IMR-90 (cell line): ENCODE data around the gene FAM209B. TPM values are rescaled to one million over a fixed set of nuclear protein-coding genes. Genes with fewer than 3 reads are reported as not detected.

ENCODE experiments used
- ATAC-seq: fragments of 200-7000 bp; cut with Tn5 transposase; 2 replicates; pipeline ENCODE4 v1.9.1; 2020; ENCODE audit warnings: low read depth, mild to moderate bottlenecking, moderate library complexity
- BruUV-seq: library from RNA; stranded (reverse); fragments of 400-500 nt; replicated peaks from 2 replicates; lab custom pipeline; 2021; lab: Mats Ljungman, UMichigan
- CTCF ChIA-PET: fragments of 300-600 bp; formaldehyde crosslinking; extraction: SDS; loops from one replicate; lab custom pipeline; 2021; ENCODE audit warnings: antibody characterized with exemption; lab: Yijun Ruan, JAX
- POLR2A ChIA-PET: fragments of 300-600 bp; sonication (Branson Sonifier 250); formaldehyde crosslinking; loops from one replicate; lab custom pipeline; 2022; ENCODE audit warnings: antibody characterized with exemption; ENCODE audit not compliant: unreplicated experiment; lab: Charles Lee
- DNase-seq: peaks from one replicate; pipeline ENCODE4 v3.0.0; 2013
- H2AFZ ChIP-seq: replicated peaks from 2 replicates; pipeline ENCODE3; 2013; ENCODE audit warnings: low read length, mild to moderate bottlenecking; ENCODE audit not compliant: poor library complexity
- H2AK5ac ChIP-seq: 2 replicates; pipeline ENCODE4 v1.6.1; 2013; ENCODE audit warnings: low read depth, low read length, inconsistent platforms
- H2AK9ac ChIP-seq: replicated peaks from 2 replicates; pipeline ENCODE3; 2013; ENCODE audit warnings: mild to moderate bottlenecking, low read depth, low read length, moderate library complexity; ENCODE audit not compliant: poor library complexity
- H2BK120ac ChIP-seq: 2 replicates; pipeline ENCODE4 v1.6.1; 2013; ENCODE audit warnings: low read depth, low read length, inconsistent platforms
- H2BK15ac ChIP-seq: 3 replicates; pipeline ENCODE4 v1.6.1; 2013; ENCODE audit warnings: low read depth, low read length, inconsistent platforms
- H2BK20ac ChIP-seq: 2 replicates; pipeline ENCODE4 v1.6.1; 2013; ENCODE audit warnings: low read depth, mild to moderate bottlenecking, inconsistent platforms, low read length, moderate library complexity
- H2BK5ac ChIP-seq: 2 replicates; pipeline ENCODE4 v1.6.1; 2013; ENCODE audit warnings: mild to moderate bottlenecking, low read depth, low read length, inconsistent platforms; ENCODE audit not compliant: poor library complexity, severe bottlenecking
- H3K14ac ChIP-seq: replicated peaks from 2 replicates; pipeline ENCODE4 v1.6.1; 2013; ENCODE audit warnings: low read depth, low read length, inconsistent platforms
- H3K18ac ChIP-seq: 2 replicates; pipeline ENCODE4 v1.6.1; 2013; ENCODE audit warnings: low read depth, low read length, control low read depth
- H3K23ac ChIP-seq: 2 replicates; pipeline ENCODE4 v1.6.1; 2013; ENCODE audit warnings: low read depth, low read length, inconsistent platforms
- H3K27ac ChIP-seq: 2 replicates; pipeline ENCODE4 v1.5.1; 2013; ENCODE audit warnings: mild to moderate bottlenecking, control low read depth, low read length; ENCODE audit not compliant: insufficient read depth
- H3K27me3 ChIP-seq: 2 replicates; pipeline ENCODE4 v1.6.1; 2013; ENCODE audit warnings: low read length; ENCODE audit not compliant: control insufficient read depth, insufficient read depth
- H3K36me3 ChIP-seq: 2 replicates; pipeline ENCODE4 v1.6.1; 2013; ENCODE audit warnings: low read length, mixed read lengths; ENCODE audit not compliant: control insufficient read depth, insufficient read depth
- H3K4ac ChIP-seq: 2 replicates; pipeline ENCODE4 v1.6.1; 2013; ENCODE audit warnings: low read depth, low read length, inconsistent platforms
- H3K4me1 ChIP-seq: 2 replicates; pipeline ENCODE4 v1.6.1; 2013; ENCODE audit warnings: low read length, mixed read lengths; ENCODE audit not compliant: control insufficient read depth, insufficient read depth
- H3K4me2 ChIP-seq: 2 replicates; pipeline ENCODE4 v1.6.1; 2013; ENCODE audit warnings: low read depth, mild to moderate bottlenecking, control low read depth, low read length, moderate library complexity
- H3K4me3 ChIP-seq: 2 replicates; pipeline ENCODE4 v1.5.1; 2013; ENCODE audit warnings: low read depth, mild to moderate bottlenecking, control low read depth, low read length, moderate library complexity; ENCODE audit not compliant: insufficient read depth
- H3K56ac ChIP-seq: 2 replicates; pipeline ENCODE4 v1.6.1; 2013; ENCODE audit warnings: low read length, inconsistent platforms; ENCODE audit not compliant: insufficient read depth; ENCODE audit errors: extremely low read depth
- H3K79me1 ChIP-seq, 2 experiments: 2 replicates each; pipeline ENCODE4 v1.6.1; 2013; ENCODE audit warnings: low read length in 2 of 2, inconsistent platforms in 1 of 2, low read depth in 1 of 2
- H3K9ac ChIP-seq: 2 replicates; pipeline ENCODE4 v1.6.1; 2013; ENCODE audit warnings: low read depth, low read length, control low read depth
- H3K9me1 ChIP-seq: 2 replicates; pipeline ENCODE4 v1.6.1; 2013; ENCODE audit warnings: low read length, inconsistent platforms; ENCODE audit not compliant: insufficient read depth
- H3K9me3 ChIP-seq: 2 replicates; pipeline ENCODE4 v1.6.1; 2013; ENCODE audit warnings: low read length; ENCODE audit not compliant: control insufficient read depth, insufficient read depth
- H4K20me1 ChIP-seq: 2 replicates; pipeline ENCODE4 v1.6.1; 2013; ENCODE audit warnings: low read length, inconsistent platforms; ENCODE audit not compliant: insufficient read depth
- H4K5ac ChIP-seq: 2 replicates; pipeline ENCODE4 v1.6.1; 2013; ENCODE audit warnings: mild to moderate bottlenecking, low read depth, low read length, control low read depth
- H4K8ac ChIP-seq, 2 experiments: 2 replicates each; pipeline ENCODE4 v1.6.1; 2013; ENCODE audit warnings: low read depth in 2 of 2, low read length in 2 of 2, control low read depth in 1 of 2, inconsistent platforms in 1 of 2
- H4K91ac ChIP-seq: 2 replicates; pipeline ENCODE4 v1.6.1; 2013; ENCODE audit warnings: low read depth, low read length, inconsistent platforms; ENCODE audit not compliant: insufficient read depth
- BHLHE40 ChIP-seq: fragments of 150-350 bp; IDR thresholded peaks from 2 replicates; pipeline ENCODE4 v1.6.1; 2016; ENCODE audit warnings: mild to moderate bottlenecking, low read depth, low read length
- CEBPB ChIP-seq: IDR thresholded peaks from 2 replicates; pipeline ENCODE4 v1.6.1; 2012; ENCODE audit warnings: low read depth, low read length, improper control_type of control experiment
- CHD1 ChIP-seq: IDR thresholded peaks from 2 replicates; pipeline ENCODE4 v1.6.1; 2012; ENCODE audit warnings: low read depth, low read length, improper control_type of control experiment
- CTCF ChIP-seq: conservative IDR thresholded peaks from 2 replicates; pipeline ENCODE4 v1.5.1; 2012; ENCODE audit warnings: mild to moderate bottlenecking, low read depth, low read length, improper control_type of control experiment
- ELK1 ChIP-seq: fragments of 150-350 bp; IDR thresholded peaks from 2 replicates; pipeline ENCODE4 v1.6.1; 2016; ENCODE audit warnings: low read depth, mild to moderate bottlenecking, low read length, moderate library complexity, borderline replicate concordance
- FOS ChIP-seq: fragments of 150-350 bp; IDR thresholded peaks from 2 replicates; pipeline ENCODE4 v1.6.1; 2016; ENCODE audit warnings: low read depth, low read length
- MAFK ChIP-seq: IDR thresholded peaks from 2 replicates; pipeline ENCODE4 v1.6.1; 2012; ENCODE audit warnings: low read depth, low read length, improper control_type of control experiment
- MAZ ChIP-seq: IDR thresholded peaks from 2 replicates; pipeline ENCODE4 v1.6.1; 2012; ENCODE audit warnings: low read depth, mild to moderate bottlenecking, low read length, improper control_type of control experiment, moderate library complexity, borderline replicate concordance
- NFE2L2 ChIP-seq: fragments of 150-350 bp; IDR thresholded peaks from 2 replicates; pipeline ENCODE4 v1.6.1; 2016; ENCODE audit warnings: low read depth, mild to moderate bottlenecking, low read length
- POLR2A ChIP-seq: IDR thresholded peaks from 2 replicates; pipeline ENCODE4 v1.6.1; 2012; ENCODE audit warnings: mild to moderate bottlenecking, low read depth, low read length
- RAD21 ChIP-seq: IDR thresholded peaks from 2 replicates; pipeline ENCODE4 v1.6.1; 2012; ENCODE audit warnings: low read length, improper control_type of control experiment
- RCOR1 ChIP-seq: IDR thresholded peaks from 2 replicates; pipeline ENCODE4 v1.6.1; 2012; ENCODE audit warnings: mild to moderate bottlenecking, low read length, improper control_type of control experiment; ENCODE audit not compliant: insufficient replicate concordance
- RFX5 ChIP-seq: IDR thresholded peaks from 2 replicates; pipeline ENCODE4 v1.8.0; 2012; ENCODE audit warnings: low read depth, mild to moderate bottlenecking, low read length, moderate library complexity
- SMC3 ChIP-seq: fragments of 150-350 bp; IDR thresholded peaks from 2 replicates; pipeline ENCODE4 v1.6.1; 2016; ENCODE audit warnings: low read depth, mild to moderate bottlenecking, antibody characterized with exemption, low read length, moderate library complexity
- WGBS, 2 experiments: methylation state at CpG; one replicate each; pipeline versions ENCODE4 v1.1.5 to v1.1.7; 2013; ENCODE audit warnings: missing lambda C conversion rate in 2 of 2; ENCODE audit not compliant: insufficient read length in 1 of 2; ENCODE audit errors: extremely low coverage in 2 of 2; 5-methylcytosine and 5-hydroxymethylcytosine counted together
- dilution Hi-C: fragments of 300-500 bp; cut with HindIII; formaldehyde crosslinking; loops from one replicate; pipeline ENCODE4 v1.14.3; 2018; ENCODE audit warnings: low sequenced_read_pairs; ENCODE audit not compliant: unreplicated experiment
- in situ Hi-C: fragments of 300-500 bp; cut with MboI; formaldehyde crosslinking; loops from 3 replicates; pipeline ENCODE4 v1.14.3; 2019; ENCODE audit warnings: low sequenced_read_pairs, inconsistent platforms, mixed read lengths
- intact Hi-C: fragments of 100-400 bp; cut with micrococcal nuclease; formaldehyde crosslinking; loops from 2 replicates; pipeline ENCODE4 v1.10.0; 2022
- polyA plus RNA-seq, 3 experiments: library from polyadenylated mRNA; depleted of rRNA; stranded (reverse); fragments of >200 nt; gene quantifications; 2 replicates each; pipeline ENCODE4 v1.2.3, GENCODE V29; 2012; ENCODE audit warnings: low replicate concordance in 1 of 3
- total RNA-seq: library from RNA; depleted of rRNA; stranded (reverse); fragments of >200 nt; gene quantifications from 2 replicates; pipeline ENCODE4 v1.2.3, GENCODE V29; 2012
- TF ChIP-seq, protein P1 (sequence below): fragments of 150-350 bp; IDR thresholded peaks from 2 replicates; pipeline ENCODE4 v1.6.1; 2017; ENCODE audit warnings: mild to moderate bottlenecking, antibody characterized with exemption, low read length, low read depth

The FAM209B gene
- total and polyA plus RNA-seq, 2 of the 4 experiments (the other 2 are of a cell fraction) = 0.24 TPM; not detected in 1

DNA sequence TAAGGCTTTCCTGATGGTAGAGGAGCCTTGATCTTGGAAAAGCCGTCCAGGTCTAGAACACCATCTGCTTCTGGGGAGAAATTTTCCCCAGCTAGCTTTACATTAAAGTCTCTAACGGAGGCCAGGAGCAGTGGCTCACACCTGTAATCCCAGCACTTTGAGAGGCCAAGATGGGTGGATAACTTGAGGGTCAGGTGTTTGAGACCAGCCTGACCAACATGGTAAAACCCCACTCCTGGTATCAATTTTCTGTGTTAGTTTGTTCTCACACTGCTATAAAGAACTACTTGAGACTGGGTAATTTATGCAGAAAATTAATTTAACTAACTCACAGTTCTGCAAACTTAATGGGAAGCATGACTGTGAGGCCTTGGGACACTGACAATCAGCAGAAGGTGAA lies 37.8 kb downstream of the FAM209B start:
- no peak overlapping the region for H3K56ac ChIP-seq
- peaks cover 13% of the 10 kb centered on the region for H3K27me3 ChIP-seq
- H2AFZ ChIP-seq = no peak overlapping the region
- ATAC-seq (no peak), DNase-seq (no peak)
- no peak overlapping the region for H3K4me2 ChIP-seq
- H2AK5ac ChIP-seq = no peak overlapping the region
- in situ Hi-C loops = no loop called here
- CTCF ChIA-PET = no interaction called here
- H3K18ac ChIP-seq = no peak overlapping the region
- H2BK20ac ChIP-seq = no peak overlapping the region
- dilution Hi-C loops = no loop called here
- no peak overlapping the region for H2BK120ac ChIP-seq
- no TSS peak for BruUV-seq
- no peak overlapping the region for H4K5ac ChIP-seq
- H2BK5ac ChIP-seq = no peak overlapping the region
- H2AK9ac ChIP-seq = no peak overlapping the region
- H4K20me1 ChIP-seq = no peaks in the 10 kb centered on the region
- no peak overlapping the region for H3K4me3 ChIP-seq
- H3K9me3 ChIP-seq = no peaks in the 10 kb centered on the region
- H3K79me1 ChIP-seq = no peaks in the 10 kb centered on the region
- POLR2A ChIA-PET = no interaction called here
- no CpG with 5 or more reads among the region's 2 CpGs for WGBS, 2 experiments
- H4K91ac ChIP-seq = no peak overlapping the region
- no peak overlapping the region for H3K27ac ChIP-seq
- no peak overlapping the region for H3K14ac ChIP-seq
- TF ChIP-seq ELK1 (no peak), FOS (no peak), POLR2A (no peak), RAD21 (no peak), SMC3 (no peak), MAFK (no peak), CTCF (no peak), RCOR1 (no peak), CHD1 (no peak), BHLHE40 (no peak), RFX5 (no peak), MAZ (no peak), CEBPB (no peak), NFE2L2 (no peak)
- TF ChIP-seq, protein P1, sequence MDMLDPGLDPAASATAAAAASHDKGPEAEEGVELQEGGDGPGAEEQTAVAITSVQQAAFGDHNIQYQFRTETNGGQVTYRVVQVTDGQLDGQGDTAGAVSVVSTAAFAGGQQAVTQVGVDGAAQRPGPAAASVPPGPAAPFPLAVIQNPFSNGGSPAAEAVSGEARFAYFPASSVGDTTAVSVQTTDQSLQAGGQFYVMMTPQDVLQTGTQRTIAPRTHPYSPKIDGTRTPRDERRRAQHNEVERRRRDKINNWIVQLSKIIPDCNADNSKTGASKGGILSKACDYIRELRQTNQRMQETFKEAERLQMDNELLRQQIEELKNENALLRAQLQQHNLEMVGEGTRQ = no peak
- H3K4ac ChIP-seq = no peak overlapping the region
- no peaks in the 10 kb centered on the region for H3K36me3 ChIP-seq
- H3K9me1 ChIP-seq = no peaks in the 10 kb centered on the region
- H3K23ac ChIP-seq = no peak overlapping the region
- intact Hi-C loops = no loop called here
- H3K4me1 ChIP-seq = no peaks in the 10 kb centered on the region
- H3K9ac ChIP-seq = no peak overlapping the region
- H2BK15ac ChIP-seq = no peak overlapping the region
- no peak overlapping the region for H4K8ac ChIP-seq
